Endodermal cell (in vitro differentiated cells): ENCODE data around the gene GRID1. TPM values are rescaled to one million over a fixed set of nuclear protein-coding genes. Genes with fewer than 3 reads are reported as not detected.

ENCODE experiments used
- DNase-seq: peaks from one replicate; pipeline ENCODE4 v3.0.0-alpha.2; 2017
- H3K27ac ChIP-seq: 2 replicates; pipeline ENCODE4 v1.5.1; 2013; ENCODE audit warnings: mild to moderate bottlenecking, low read depth, low read length, moderate library complexity
- H3K27me3 ChIP-seq: 2 replicates; pipeline ENCODE4 v1.6.1; 2013; ENCODE audit warnings: mild to moderate bottlenecking, low read length, moderate library complexity; ENCODE audit not compliant: insufficient read depth, control insufficient read depth, poor library complexity, severe bottlenecking
- H3K36me3 ChIP-seq: 2 replicates; pipeline ENCODE4 v1.7.0; 2013; ENCODE audit warnings: mild to moderate bottlenecking, low read length, moderate library complexity; ENCODE audit not compliant: control insufficient read depth, insufficient read depth
- H3K4me1 ChIP-seq: one replicate; pipeline ENCODE4 v1.7.0; 2013; ENCODE audit warnings: low read length; ENCODE audit not compliant: control insufficient read depth, insufficient read depth
- H3K4me3 ChIP-seq: 2 replicates; pipeline ENCODE4 v1.5.1; 2013; ENCODE audit warnings: mild to moderate bottlenecking, low read length, moderate library complexity
- H3K9ac ChIP-seq: 2 replicates; pipeline ENCODE4 v1.6.1; 2013; ENCODE audit warnings: mild to moderate bottlenecking, low read length, moderate library complexity; ENCODE audit not compliant: poor library complexity, severe bottlenecking; ENCODE audit errors: extremely low read depth
- H3K9me3 ChIP-seq: 2 replicates; pipeline ENCODE4 v1.6.1; 2013; ENCODE audit warnings: mild to moderate bottlenecking, low read length, moderate library complexity; ENCODE audit not compliant: control insufficient read depth
- H3K27ac Mint-ChIP-seq: 2 replicates; pipeline ENCODE4 v1.8.0; 2020; ENCODE audit warnings: mixed read lengths
- H3K27me3 Mint-ChIP-seq: 2 replicates; pipeline ENCODE4 v1.8.0; 2021; ENCODE audit warnings: mild to moderate bottlenecking, mixed read lengths; ENCODE audit not compliant: insufficient read depth
- H3K36me3 Mint-ChIP-seq: 2 replicates; pipeline ENCODE4 v1.8.0; 2020; ENCODE audit warnings: low read depth, mixed read lengths
- H3K4me1 Mint-ChIP-seq: 2 replicates; pipeline ENCODE4 v1.8.0; 2020; ENCODE audit warnings: mixed read lengths
- H3K4me3 Mint-ChIP-seq: 2 replicates; pipeline ENCODE4 v1.8.0; 2020; ENCODE audit warnings: mild to moderate bottlenecking, moderate library complexity, mixed read lengths
- H3K9me3 Mint-ChIP-seq: 2 replicates; pipeline ENCODE4 v1.8.0; 2020; ENCODE audit warnings: mild to moderate bottlenecking, mixed read lengths
- CTCF ChIP-seq: fragments of 200-600 bp; sonication (generic); conservative IDR thresholded peaks from 2 replicates; pipeline ENCODE4 v1.5.0; 2021; ENCODE audit warnings: antibody characterized with exemption, mild to moderate bottlenecking
- WGBS, 2 experiments: methylation state at CpG; one replicate each; pipeline versions ENCODE4 v1.1.5 to v1.1.7; 2013; ENCODE audit warnings: missing lambda C conversion rate in 2 of 2, mixed read lengths in 1 of 2; ENCODE audit not compliant: insufficient coverage in 1 of 2, insufficient read length in 1 of 2; 5-methylcytosine and 5-hydroxymethylcytosine counted together
- total RNA-seq, 2 donors: library from RNA; stranded (reverse); fragmentation: NEBNext Ultra II Directional in 1 of 2; extraction: Animal tissue kit (Norgen Biotek cat#: 25700) in 1 of 2; gene quantifications; 2 replicates in 1 of 2; 3 replicates in 1 of 2; pipeline ENCODE4 v1.2.1, GENCODE V29; 2021

The GRID1 gene
- total RNA-seq, 2 donors from 2014 or later: 0.13 to 0.53 TPM

GRCh38 chr10:86259901-86260562 is 106.6 kb downstream of the GRID1 start:
- Mint-ChIP-seq H3K36me3 (no peaks in the 10 kb centered on the region), H3K27me3 (peaks cover 11% of the 10 kb centered on the region), H3K27ac (no peak overlapping the region), H3K4me3 (no peak overlapping the region), H3K4me1 (peaks cover 25% of the 10 kb centered on the region), H3K9me3 (peaks cover 2% of the 10 kb centered on the region)
- Histone ChIP-seq H3K27ac (no peak overlapping the region), H3K4me1 (peaks cover 11% of the 10 kb centered on the region), H3K36me3 (no peaks in the 10 kb centered on the region), H3K9me3 (peaks cover 5% of the 10 kb centered on the region), H3K27me3 (no peaks in the 10 kb centered on the region), H3K9ac (no peak overlapping the region), H3K4me3 (no peak overlapping the region)
- peak; percentile 29 for DNase-seq
- TF ChIP-seq CTCF: no peak
- 92 to 97% methylated on average over 4 of the region's 4 CpGs for WGBS, 2 experiments

GRCh38 chr10:86258941-86259340 is 107.7 kb downstream of the GRID1 start:
- Histone ChIP-seq H3K4me3 (no peak overlapping the region), H3K27ac (no peak overlapping the region), H3K27me3 (no peaks in the 10 kb centered on the region), H3K9me3 (peaks cover 5% of the 10 kb centered on the region), H3K9ac (no peak overlapping the region), H3K36me3 (no peaks in the 10 kb centered on the region), H3K4me1 (peaks cover 11% of the 10 kb centered on the region)
- peaks cover 30% of the 10 kb centered on the region for H3K4me1 Mint-ChIP-seq
- H3K4me3 Mint-ChIP-seq: no peak overlapping the region
- H3K27me3 Mint-ChIP-seq: peaks cover 6% of the 10 kb centered on the region
- no peak overlapping the region for H3K27ac Mint-ChIP-seq
- no peak for TF ChIP-seq CTCF
- no peaks in the 10 kb centered on the region for H3K36me3 Mint-ChIP-seq
- peaks cover 2% of the 10 kb centered on the region for H3K9me3 Mint-ChIP-seq
- peak; percentile 20 for DNase-seq
- WGBS, 2 experiments: 64 to 93% methylated on average over 2 to 3 of the region's 3 CpGs

- Histone ChIP-seq H3K36me3 (no peaks in the 10 kb centered on the region), H3K27ac (no peak overlapping the region), H3K9me3 (peaks cover 5% of the 10 kb centered on the region), H3K27me3 (no peaks in the 10 kb centered on the region), H3K9ac (no peak overlapping the region), H3K4me3 (no peak overlapping the region), H3K4me1 (peaks cover 11% of the 10 kb centered on the region)
- 87 to 100% methylated on average over 1 of the region's 1 CpG for WGBS, 2 experiments
- Mint-ChIP-seq H3K4me3 (no peak overlapping the region), H3K27me3 (peaks cover 6% of the 10 kb centered on the region), H3K4me1 (peaks cover 35% of the 10 kb centered on the region), H3K36me3 (no peaks in the 10 kb centered on the region), H3K27ac (no peak overlapping the region), H3K9me3 (peaks cover 2% of the 10 kb centered on the region)
- no peak for TF ChIP-seq CTCF
- DNase-seq: peak; percentile 45
These were observed 108.1 kb downstream of the GRID1 start for GRCh38 chr10:86258499-86258898.
